NCI-H524 treated with DMSO at 0.1 percent for 48 hours (cell line): Measurements from ENCODE around the gene GINS1.

Experiments used
- DNase-seq: peaks from one replicate; lab custom pipeline; 2025; lab: John Stamatoyannopoulos, UW

GINS1 gene

GRCh38 chr20:25477014-25477882 lies 69.8 kb downstream of the GINS1 start:
- no peak for DNase-seq

DNA sequence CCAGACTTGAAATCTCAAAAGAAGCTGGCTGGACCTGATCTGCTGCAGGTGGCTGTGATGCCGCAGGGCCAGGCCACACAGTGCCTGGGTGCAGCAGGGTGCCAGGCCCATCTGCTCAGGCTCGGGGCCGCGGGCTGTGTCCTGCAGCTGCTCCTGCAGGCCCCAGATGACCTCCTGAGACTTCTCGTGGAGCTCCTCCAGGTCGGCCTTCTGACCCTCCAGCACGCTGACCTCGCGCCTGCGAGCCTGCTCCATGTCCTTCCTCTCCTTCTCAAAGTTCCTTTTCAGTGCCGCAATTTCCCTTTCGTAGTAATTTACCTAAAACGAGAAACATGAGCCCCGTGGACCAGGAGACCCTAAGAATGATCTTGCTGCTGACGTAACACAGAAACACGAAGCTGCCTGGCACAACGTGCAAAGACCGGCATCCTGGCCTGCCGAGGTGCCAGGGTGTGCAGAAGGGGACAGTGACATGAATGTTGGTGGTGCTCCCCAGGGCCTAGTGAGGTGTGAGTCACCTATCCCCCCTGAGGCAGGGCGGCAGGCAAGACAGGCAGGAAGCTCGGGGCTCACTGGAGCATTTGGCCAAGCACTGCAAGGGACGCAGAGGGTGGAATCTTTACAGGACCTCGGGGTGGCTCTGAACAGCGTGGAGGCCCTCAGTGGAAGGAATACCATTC lies 71.6 kb downstream of the GINS1 start:
- DNase-seq, result no peak

GRCh38 chr20:25479638-25480037 lies 72.2 kb downstream of the GINS1 start:
- DNase-seq, result no peak

GRCh38 chr20:25480156-25480555 lies 72.7 kb downstream of the GINS1 start:
- no peak for DNase-seq

- DNase-seq, result no peak
Observed at GRCh38 chr20:25480797-25481196, 73.3 kb downstream of the GINS1 start.

DNA sequence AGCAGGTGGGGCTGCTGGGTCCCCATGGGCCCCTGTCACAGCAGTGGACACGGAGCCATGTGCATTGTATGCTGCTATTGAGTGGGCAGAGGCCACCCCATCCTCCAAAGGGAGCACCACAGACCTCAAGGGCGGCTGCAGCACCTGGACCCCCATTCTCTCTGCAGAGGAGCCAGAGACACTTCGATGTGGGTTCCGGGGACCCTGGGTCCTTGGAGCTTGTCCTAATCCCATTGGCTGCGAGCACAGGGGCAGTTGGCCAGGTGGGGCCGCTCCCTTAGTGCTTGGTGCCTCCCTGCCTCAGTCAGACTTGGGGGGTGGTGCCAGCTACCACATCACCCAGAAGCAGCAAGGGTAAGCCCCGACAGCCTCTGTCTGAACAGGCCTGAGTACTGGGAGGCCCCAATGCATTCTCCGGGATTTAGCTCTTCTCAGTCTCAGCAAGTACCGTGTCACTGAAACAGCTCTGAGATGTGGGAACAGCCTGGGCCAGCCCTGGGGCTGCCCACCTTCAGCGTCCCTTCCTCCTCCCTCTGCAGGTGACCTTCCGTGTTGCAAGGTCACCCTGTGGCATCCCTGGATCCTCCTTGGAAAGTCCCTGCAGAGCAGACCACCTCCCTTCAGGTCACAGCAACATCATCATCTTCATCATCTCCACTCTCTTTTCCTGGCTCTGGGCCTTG lies 73.9 kb downstream of the GINS1 start:
- DNase-seq, result no peak

DNA sequence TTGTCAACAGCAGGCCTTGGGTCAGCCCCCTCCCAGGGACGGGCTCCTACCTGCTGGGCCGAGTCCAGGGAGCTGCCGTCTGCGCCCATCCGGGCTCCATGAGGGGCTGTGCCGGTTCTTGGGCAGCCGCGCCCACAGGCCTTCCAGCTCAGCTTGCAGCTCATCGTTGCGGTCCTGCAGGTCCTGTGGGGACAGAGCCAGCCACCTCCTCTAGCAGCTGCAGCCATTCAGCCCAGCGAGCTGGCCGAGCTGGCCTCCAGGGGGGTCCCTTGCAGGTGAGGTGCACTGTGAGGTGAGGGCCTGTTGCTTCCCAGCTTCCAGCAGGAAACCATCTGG lies 74.4 kb downstream of the GINS1 start:
- no peak for DNase-seq

DNA sequence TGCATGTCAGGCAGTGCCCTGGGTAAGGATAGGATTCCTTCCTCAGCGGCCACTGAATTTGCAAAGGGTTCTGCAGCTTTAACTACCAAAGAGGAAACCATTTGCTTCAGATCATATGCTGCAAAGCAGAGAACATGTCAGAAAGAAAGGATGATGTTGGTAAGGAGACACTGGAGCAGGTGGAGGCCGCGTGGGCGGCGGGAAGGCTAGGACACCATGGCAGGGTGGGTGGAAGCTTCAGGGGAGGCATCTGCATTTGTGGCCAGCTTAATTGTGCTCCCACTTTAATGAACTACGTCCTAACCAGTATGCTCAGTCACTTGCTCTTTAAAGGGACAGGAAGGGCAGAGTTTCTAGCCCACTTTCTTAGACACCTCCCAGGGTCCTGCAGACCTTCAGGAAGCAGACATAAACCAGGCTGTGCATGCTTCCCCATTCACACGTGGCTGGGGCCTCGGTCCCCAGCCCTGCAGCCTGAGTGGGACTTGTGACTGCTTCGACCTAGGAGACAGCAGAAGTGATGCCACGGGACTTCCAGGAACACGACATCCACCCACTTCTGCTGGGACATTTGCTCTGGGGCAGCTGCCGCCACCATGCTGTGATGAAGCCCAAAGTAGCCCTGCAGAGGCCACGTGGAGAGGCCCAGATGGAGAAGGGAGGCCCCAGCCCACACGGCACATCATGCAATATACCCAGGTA lies 76.1 kb downstream of the GINS1 start:
- DNase-seq, result no peak

GRCh38 chr20:25484224-25484846 lies 76.9 kb downstream of the GINS1 start:
- no peak for DNase-seq

GRCh38 chr20:25484911-25485511 lies 77.5 kb downstream of the GINS1 start:
- DNase-seq, result no peak

DNA sequence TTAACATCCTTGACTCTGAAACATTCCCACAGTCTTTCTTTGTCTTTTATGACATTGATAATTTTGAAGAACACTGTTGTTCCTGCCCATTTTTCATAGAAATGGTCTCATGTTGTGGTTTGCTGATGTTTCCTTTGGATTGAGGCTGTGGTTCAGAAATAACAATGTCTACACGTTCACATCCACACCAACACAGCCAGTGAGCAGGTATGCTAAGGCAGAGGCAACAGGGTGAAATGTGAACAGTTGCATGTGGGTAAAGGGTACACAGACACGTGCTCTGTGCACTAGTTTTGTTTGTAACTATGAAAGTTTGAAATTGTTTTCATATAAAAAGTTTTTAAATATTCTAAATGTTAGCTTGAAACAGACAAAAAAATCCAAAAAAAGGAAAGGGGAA lies 78.4 kb downstream of the GINS1 start:
- DNase-seq, result no peak

GRCh38 chr20:25486377-25486776 lies 78.9 kb downstream of the GINS1 start:
- peak; percentile 28 for DNase-seq

DNA sequence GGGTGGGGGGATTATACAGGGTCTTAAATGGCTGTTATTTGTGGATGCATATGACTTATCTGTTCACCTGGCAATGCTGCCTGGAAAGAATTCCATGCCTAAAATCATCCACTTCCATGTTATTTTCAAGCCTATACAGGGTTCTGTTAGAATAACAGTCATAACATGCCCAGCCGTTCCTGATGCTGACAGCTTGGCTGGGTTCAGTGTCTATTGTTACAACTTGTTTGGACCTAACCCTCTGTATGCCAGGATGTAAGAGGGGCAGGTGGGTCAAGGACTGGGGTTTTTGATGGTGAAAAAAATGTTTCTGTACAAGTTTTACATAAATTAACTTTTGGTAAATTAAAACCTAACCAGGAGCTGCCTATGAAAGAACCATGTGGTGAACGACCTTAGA lies 79.8 kb downstream of the GINS1 start:
- no peak for DNase-seq

GRCh38 chr20:25487975-25488374 lies 80.5 kb downstream of the GINS1 start:
- no peak for DNase-seq

DNA sequence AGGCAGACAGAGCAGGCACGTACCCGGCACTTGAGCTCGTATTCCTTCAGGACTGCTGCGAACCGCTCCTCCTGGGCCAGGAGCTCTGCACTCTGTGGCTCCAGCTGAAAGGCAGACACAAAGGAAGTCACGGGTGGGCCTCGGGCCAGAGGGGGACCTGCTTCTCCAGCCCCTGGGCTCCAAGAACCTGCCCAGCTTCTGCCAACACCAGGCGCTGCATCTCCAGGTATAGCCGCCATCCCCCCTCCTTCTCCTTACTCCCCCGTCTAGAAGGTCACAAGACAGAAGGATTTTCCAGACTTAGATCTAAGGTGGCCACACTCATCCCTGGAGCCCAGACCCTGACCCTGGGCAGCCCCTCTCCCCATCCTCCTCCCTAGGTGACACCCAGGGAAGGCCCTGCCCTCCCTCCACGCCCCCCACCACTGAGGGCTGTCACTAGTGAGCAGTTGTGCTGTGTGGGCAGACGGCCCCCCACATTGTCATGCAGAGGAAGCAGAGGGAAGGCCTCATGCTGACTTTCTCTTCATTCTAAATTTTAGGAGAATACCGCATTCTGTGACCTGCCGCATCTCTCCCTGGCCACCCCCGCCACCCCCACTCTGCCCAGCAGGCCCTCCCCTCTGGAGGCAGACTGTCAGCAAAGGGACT lies 81.9 kb downstream of the GINS1 start:
- no peak for DNase-seq

DNA sequence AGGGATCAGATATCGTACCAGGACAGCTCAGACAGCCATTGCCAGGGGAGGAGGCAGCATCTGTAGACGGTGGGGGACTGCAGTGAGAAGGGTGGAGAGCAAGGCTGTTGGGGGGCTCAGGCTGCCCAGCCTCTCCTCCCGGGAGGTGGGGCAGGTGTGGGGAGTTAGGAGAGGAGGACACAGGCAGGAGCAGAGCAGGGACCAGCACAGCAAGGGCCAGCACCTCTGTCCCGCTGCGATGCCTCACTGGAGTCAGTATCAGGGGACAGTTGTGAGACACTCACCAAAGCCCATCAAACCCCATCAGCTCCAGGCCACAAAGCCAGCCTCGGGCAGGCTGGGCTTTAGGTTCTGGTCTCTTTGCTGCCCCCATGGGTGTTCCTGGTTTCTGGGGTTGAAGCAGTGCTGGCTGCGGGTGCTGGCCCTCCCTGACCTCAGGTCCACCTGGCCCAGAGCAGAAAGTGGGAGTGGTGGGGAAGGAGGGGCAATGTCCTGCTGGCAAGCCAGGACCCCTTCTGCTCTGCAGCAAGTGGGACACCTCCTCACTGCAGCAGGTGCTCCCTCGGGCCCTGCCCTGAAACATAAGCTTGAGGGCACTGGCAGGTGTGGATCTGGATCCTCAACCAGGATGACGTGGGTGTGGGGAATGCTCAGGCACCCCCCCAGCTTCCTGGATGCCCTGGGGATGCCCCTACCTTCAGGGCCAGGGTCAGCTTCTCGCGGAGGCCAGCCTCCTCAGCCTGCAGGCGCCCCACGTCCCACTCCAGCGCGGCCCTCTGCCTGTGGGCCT lies 83.4 kb downstream of the GINS1 start:
- no peak for DNase-seq

DNA sequence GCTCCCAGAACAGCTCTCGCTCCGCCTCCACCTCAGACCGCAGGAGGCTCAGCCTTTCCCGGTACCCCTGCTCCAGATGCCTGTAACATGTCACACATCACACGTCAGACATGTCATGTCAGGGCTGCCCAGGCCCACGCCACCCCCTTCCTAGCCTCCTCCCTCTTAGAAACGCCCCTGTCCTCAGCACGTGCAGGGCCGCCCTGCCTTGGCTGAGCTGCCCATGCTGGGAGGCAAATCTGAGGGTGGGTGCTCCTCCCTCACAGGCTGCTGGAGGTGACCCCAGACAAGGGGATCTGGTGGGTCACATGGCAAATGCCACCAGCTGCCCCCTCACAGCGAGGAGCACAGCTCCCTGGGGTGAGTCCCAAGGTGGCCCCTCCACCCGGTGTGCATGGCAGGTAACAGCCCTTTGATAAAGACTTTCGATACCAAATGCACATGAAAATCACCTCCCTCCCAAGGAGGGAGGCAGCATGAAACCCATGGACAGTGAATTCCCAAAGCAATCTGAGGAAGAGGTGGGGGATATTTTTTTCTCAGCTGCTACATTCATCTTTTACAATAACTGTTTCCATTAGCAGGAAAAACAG lies 84.1 kb downstream of the GINS1 start:
- no peak for DNase-seq

DNA sequence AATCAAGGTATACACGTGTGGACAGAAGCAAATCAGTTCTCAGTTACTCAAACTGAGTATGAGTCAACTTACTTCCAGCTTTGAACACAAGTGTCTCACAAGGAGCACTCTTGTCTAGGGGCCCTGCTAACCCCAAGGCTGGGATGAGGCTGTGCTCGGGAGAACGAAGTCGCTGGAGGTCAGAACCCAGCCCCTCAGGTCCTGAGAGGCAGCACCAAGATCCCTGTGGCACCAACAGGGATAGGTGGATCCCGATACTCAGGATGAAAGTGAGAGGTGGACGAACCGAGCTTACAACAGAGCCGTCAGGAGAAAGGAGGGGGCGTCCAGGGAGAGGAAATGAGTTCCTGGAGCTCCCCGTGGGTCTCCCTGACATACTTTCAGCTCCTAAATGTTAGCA lies 85.7 kb downstream of the GINS1 start:
- no peak for DNase-seq

DNA sequence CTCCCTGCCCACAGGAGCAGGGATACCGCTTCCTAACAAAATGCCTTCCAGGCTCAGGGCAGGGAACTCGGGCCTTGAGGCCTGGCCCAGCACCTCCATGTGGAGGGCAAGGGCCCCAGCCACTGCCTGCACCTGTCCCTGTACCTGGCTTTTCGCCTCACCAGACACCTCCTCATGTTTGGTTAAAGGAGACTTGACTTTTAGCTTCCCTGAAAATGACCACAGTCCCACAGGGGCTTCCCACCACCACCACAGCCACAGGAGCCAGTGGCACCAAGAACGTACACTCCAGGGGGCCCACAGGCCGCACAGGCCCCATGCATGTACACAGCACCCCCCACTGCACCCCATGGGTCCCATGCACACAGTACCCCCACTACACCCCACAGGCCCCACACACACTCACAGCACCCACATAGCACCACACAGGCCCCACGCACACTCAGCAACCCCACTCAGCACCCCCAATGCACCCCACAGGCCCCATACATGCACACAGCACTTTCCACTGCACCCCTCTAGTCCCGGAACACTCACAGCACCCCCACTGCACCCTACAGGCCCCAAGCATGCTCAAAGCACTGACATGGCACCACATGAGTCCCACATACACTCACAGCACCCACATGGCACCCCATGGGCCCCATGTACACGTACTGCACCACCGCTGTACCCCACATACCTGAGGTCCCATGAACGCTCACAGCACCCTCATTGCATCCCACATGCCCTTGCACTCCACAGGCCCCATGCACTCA lies 86.5 kb downstream of the GINS1 start:
- DNase-seq, result no peak
